NCI-H2107 treated with DMSO at 0.1 percent for 48 hours (cell line): ENCODE results near the gene HOXB5.

Source experiments
- DNase-seq: peaks from one replicate; lab custom pipeline; 2025; ENCODE audit not compliant: unreplicated experiment; lab: John Stamatoyannopoulos, UW

The HOXB5 gene

DNA sequence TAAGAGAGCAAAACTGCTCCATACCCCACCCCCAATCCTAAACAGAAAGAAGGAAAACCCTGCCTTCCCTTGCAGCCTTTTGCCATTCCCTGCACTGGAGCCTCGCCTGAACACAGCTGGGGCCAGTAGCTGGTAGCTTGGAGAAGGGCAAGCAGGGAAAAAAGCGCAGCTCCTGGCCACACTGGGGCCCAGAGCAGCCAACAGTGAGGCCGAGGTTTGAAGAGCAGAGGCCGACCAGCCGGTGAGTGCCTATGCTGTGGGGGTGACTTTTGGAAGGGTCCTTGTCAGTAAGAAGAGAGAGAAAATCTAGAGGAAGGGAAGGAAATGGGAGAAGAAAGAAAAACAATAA lies 35.8 kb upstream of the HOXB5 start:
- no peak for DNase-seq

DNA sequence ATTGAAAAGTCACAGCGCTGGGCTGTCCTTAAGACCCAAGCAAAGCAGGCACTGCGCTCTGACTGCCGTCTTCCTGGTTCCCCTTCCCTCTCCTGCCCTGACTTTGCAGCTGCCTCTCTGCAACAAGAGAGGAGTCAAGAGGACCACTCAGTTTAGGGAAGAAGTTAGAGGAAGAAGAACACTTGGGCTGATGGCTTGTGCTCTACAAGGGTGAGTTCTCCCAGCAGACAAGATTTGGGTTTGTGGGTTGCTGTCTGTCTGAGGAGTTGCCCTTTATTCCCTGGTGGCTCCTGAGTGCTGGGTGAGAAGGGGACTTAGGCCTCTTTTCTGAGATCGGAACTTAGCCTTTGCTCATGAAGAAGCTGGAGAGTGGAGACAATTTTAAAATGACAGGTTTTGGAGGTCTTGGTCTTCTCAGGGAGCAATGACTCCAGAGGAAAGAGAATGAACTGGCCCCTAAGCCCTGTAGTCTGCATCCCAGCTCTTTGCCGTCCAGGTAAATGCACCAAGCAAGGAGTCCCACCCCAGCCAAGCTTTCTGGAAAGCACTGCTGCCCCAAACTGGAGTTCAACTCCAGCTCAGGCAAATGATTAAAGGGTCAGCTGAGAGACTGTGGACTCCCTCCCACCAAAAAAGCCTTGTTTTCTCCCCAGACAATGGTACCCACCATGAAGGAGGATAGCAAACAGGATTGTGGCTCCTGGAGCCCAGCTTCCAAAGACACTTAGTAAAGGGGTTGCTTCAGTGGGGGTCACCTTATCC lies 35.3 kb upstream of the HOXB5 start:
- DNase-seq = no peak

DNA sequence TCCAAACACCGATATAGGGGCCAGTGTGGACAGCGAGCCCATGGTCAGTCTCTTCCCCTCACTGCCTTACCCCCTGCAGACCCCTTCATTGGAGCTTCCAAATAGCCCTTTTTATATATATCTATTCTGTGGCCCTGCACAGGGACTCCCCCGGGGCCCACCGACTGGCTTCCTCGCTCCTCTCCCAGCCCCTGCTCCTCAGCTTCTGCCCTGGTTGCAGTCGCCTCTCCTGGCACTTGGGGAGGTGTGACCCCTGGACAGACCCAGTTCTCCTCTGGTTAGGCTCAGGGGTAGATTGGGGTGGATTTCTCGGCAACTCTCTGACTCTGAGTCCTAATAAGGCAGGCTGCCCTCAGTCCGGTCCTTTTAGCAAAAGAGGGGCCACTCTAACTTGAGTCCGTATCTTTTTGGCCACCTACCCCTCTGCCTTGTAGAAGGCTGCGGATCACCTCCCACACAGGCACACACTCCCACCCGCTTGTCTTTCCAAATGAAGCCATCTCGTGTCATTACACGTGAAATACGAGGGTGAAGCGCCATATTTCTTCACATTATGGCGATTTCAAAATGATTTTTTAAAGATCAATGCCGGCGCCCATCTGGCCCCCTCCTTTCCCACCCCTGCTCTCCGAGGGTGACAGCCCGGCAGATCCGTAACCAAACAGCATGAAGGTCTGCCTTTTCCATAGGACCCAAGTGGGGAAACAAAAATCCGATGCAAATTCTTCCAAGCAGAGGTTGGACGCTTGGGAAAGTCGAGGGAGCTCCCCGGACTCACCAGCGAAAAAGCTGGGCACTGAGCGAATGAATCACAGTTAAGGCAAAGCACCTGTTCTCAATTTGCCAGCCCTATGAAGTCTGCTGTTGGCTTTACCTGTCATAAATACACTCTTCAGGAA lies 34.3 kb upstream of the HOXB5 start:
- DNase-seq = no peak

DNA sequence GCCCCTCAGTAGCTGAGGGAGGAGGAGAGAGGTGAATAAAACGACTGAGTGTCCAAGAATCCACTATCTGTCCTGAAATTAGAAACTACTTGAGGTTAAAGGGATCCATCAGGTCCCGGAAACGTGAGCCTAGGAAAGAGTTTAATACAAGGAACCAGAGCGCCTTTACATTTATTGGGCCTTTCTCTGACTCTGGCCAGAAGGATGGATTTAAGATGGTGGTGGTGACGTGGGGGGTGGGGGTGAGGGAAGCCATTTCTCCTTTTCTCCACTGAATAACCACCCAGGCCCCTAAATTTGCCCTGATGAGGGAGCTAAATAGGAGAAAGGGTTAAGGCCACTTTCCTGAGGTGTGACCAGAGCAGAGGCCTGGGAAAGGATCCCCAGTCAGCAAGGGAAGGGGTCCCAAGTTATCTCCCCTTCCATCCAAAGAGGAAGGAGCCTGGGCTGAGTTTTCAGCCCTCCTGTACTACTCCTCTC lies 33.6 kb upstream of the HOXB5 start:
- DNase-seq = no peak

DNA sequence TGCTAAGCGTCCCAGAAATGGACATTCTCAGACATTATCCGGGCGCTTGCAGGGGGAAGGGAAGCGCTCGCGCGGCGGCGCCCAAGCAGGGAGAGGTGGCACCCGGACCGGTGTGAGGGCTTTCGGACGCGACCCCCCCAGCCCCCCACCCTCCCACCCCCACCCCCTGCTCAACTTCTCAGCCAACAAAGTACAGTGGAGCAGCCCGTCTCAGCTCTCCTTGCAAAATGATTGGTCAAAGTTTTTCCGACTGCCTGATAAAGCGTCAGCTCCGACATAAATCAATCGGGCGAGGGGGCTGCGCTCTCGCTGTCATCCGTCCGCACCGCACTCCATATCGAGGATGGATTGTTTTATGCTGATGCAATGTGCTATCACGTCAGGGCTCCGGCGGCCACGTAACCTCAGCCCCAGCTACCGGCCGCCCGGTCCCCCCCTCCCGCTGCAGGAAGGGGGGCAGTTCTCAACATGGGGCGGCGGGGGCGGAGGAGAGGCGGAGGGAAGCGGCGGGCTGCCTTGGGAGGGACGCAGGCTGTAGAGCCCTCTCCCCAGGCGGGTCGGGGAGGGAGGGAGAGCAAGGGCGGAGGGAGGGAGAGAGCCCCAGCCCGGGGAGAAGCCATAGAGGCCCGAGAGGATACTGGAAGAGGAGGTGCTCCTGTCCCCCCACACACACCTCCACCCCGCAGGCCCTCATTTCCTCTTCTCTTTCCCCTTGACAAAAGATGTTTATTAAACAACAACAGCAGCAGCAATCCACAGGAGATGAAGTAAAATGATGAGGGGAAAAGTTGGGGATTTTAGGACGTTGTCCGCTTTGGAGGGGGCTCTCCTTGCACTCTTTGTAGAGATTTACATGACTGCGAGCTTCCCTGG lies 32.9 kb upstream of the HOXB5 start, which contains the start of gene HOXB9:
Gene HOXB9, minus strand, starts transcription at position 114 of the 873 bp plus-strand sequence. Its CDS starts 89 bp downstream, at position 25.
- no peak for DNase-seq

DNA sequence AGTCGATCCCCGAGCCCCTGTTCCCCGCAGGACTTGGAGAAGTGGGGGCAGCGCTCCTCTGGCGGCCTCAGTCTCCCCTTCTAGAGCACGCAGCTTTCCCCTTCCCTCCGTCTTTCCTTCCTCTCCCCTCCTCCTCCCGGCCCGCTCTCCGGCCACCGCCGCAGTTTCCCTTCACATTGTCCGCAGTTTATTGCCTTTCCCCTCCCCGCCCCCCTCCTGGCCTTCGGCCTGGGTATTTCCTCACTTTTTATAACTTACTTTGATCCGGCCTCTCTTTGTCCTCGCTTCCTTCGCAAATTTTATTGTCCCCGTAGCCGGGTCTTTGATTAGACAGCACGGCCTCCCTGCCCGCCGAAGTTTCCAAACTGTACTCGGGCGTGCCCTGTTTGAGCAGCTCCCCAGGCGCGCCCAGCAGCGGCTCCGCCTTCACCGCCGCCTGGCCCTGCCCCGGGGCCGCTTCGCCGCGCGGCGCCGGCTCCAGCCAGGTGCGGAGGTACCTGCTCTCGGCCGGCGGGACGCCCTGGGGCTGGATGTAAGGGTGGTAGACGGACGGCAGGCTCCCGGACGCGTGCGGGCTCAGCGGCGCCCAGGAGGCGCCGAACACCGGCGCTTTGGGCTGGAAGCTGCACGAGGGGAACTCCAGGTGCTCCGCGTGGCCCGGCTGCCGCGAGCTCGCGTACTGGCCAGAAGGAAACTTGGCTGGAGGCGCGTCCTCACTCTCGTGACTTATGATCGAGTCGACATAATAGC lies 32.1 kb upstream of the HOXB5 start:
- DNase-seq = no peak

DNA sequence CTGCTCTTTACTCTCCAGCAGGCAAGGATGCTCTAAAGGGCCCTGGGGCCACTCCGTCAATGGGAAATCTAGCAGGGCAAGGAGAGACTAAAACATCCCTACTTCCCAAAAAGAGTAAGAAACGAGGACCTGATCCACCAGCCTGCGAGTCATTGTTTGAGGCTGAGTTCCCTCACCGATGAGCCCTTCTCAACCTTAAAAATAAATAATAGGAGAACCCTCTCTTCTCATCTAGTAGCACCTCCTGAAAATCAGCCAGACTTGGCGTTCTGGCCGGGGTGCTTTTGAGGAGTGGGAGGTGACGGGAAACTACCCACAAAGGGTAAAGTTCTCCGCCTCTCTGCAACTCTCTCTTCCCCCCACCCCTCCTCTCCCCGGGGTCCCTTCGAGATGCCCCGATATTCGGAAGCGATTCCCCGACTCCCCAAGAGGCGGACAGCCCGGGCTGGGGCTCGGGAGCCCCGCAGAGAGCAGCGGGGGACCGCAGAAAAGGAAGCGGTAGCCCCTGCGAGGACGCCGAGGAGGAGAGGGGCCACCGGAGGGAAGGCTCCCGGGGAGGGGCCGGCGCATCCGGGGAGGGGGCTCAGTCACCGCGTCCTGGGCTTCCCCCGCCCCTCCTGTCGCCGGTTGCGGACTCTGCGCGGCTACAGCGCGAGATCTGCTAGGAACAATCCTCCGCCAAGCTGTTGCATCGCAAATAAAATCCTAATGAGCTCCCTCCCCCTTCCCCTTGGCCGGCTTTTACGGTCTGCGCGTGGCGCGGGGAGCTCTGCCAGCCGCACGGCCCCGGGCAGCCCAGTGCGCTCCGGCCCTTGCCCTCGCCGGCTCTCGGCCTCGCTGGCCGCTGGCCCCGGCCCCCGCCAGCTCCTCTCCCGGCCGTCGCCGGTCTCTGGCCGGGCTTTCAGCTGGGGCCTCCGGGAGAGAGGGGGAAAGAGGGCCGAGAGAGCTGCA lies 31.2 kb upstream of the HOXB5 start:
- DNase-seq = no peak

DNA sequence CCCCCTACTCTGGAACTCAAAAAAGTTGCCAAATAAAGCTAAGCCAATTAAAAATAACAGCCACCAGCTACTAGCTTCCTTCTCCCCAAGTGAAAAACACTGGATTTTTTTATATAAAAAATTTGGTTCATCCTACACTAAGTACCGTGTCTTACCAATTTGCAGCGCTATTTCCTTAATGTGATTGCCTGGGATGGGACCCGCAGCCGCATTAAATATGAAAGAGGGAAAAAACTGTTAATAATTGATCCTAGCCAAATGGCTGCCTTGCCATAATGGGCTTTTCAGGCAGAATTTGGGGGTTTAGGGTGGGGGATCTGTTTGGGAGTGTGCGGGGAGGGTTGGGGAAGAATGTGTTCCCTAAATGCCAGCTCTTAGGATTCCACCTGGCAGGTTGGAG lies 30.5 kb upstream of the HOXB5 start:
- no peak for DNase-seq

DNA sequence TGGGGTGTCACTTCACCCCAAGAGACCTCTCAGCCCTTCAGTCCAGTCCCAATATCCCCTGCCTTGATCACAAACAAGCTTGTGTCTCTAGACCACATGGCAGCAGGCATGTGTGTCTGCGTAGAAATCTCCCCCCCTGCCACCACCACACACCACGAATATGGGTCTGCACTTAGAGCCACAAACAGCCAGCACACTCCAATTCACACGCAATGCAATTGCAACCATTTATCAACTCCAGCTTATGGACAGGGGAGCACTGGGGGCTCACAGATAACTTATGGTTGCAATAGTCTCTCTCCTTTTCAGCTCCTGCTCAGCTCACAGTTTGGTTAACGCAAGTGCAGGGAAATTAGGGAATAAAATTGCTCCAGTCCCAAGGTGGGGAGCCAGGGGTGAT lies 30.0 kb upstream of the HOXB5 start:
- no peak for DNase-seq

DNA sequence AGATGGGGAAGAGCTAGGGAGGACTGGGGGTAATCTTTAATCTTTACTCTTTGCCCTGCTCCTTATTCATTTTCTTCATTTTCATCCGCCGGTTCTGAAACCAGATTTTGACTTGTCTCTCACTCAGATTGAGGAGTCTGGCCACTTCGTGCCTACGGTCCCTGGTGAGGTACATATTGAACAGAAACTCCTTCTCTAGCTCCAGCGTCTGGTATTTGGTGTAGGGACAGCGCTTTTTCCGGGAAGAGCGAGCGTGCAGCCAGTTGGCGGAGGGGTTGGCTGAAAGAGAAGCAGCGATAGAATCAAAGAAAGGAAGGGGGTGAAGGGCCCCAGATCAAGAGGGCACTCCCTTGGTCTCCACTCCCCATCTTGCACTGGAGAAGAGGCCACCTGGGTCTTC lies 29.3 kb upstream of the HOXB5 start:
- DNase-seq = no peak

DNA sequence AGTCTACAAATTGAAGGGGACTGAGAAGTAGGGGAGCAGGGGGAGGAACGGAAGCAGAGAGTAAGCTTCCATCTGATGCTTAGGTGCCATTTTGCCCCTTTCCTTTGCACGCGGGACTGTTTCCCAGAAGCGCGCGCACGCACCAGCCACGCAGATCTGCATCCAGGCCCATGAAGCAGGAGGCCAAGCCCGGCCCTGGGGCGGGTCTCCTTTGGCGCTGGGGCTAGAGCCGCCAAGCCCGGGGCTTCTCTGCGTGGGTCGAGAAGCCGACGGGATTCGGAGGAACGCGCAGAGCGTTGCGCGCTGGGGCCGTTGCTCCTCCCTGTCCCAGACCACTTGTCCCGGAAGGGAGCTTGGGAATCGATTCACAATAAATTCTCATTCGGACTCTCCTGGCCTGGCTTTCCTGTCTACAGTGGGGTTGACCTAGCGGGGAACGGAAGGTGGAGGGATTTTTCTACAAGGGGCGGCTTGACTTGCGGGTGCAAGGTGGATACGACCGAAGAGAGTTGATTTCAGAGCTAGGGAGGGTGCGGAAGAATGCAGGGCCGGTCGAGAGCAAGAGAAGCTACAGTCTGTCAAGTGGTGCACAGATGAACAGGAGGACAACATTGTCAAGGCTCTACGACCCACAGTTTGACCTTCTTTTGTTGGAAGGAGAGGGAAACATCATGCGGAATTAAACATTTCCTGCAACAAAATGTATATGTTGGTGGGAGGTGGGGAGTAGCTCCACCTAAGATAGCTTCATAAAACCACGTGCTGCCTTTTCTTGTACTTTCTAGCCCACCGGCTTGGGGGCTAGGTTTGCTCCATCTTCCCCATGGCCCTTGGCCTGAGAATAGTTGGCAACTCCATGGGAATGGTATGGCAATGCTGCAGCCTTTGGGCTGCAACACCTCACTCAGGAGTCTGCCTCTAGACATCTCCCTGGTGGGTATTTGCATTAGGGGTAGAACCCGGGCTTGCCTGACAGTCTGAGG lies 28.1 kb upstream of the HOXB5 start:
- DNase-seq = no peak

DNA sequence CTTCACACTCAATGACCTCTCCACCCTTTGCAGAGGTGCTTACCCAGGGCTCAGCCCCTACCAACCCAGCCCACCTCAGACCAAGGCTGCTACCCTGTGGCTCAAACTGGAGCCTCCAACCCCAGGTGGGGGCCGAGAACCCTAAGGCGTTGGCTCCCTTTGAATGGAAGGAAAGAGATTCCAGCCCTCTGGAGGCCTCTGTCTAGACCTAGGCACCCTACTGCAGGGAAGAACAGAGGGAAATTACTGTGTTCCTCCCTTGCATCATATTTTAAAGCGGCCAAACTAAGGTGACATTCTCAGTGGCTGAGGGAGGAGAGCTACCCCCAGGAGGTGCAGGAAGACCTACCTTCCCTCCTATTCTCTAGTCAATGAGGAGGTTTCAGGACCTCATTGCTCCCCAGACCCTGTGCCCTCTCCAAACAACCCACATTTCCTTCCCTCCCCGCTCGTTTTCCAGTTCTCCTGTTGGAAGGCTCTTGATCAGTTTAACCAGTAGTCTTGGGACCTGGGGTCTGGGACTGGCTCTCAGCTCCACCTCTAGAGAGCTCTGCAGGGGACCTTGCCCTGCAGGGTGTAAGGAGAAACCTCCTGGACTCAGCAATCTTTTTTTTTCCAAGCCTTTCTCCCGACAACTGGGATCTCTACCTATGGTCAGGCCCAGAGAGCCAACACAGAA lies 27.0 kb upstream of the HOXB5 start:
- DNase-seq = no peak

DNA sequence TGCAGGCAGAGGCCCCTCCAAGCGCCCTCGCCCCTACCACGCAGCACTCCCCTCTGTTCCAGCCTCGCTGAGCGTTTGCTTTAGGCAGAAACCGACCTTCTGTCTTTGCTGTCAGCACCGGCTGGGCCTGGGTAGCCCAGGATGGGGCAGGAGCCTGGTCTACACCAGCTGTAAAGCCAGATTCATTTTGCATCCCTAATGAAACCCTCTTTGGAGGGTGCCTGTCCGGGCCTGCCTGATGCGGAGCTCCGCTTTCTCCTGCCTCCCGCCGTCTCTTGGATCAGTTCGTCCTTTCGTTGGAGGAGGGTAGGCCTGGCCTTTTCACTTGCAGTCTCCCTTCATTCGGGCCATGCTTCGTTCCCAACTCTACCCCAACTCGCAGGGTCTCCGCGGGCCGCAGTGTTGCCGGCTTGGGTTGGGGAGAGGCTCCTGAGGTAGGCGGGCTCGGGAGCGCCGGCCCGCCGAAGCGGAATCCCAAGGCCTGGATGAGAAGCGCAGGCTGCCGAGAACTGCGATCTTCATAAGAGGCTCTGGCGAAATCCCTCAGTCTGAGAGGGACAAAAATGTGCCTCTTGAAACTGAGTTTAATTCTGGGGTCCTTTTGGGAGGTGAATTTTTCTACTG lies 26.4 kb upstream of the HOXB5 start:
- DNase-seq = no peak

DNA sequence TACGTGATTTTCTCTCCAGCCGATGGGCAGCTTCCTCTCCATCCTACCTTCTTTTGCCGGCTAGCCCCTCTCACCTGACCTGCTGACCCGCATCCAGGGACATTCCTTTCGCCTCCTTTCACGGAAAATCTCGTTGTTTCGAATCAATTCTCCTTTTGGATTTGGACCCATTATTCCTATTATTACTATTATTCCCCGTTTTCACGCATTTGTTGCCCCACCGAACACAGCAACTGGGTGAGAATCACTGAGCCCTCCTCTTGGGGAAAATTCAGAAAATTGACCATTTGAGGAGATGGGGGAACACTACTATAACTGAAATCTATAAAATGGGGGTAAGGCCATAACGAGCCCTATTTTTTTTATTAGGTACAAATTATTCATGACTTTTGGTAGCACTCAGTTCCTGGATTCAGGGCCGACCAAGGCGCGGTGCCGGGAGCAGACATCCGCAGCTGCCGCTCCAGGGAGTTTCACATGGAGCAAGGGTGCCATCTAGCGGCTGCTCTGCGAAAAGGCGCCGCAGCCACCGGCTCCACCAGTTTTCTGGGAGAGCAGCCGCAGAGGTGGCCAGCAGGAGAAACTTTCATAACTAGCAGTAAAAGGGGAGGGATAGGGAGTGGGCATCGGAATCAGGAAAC lies 24.8 kb upstream of the HOXB5 start:
- peak; percentile 75 for DNase-seq

DNA sequence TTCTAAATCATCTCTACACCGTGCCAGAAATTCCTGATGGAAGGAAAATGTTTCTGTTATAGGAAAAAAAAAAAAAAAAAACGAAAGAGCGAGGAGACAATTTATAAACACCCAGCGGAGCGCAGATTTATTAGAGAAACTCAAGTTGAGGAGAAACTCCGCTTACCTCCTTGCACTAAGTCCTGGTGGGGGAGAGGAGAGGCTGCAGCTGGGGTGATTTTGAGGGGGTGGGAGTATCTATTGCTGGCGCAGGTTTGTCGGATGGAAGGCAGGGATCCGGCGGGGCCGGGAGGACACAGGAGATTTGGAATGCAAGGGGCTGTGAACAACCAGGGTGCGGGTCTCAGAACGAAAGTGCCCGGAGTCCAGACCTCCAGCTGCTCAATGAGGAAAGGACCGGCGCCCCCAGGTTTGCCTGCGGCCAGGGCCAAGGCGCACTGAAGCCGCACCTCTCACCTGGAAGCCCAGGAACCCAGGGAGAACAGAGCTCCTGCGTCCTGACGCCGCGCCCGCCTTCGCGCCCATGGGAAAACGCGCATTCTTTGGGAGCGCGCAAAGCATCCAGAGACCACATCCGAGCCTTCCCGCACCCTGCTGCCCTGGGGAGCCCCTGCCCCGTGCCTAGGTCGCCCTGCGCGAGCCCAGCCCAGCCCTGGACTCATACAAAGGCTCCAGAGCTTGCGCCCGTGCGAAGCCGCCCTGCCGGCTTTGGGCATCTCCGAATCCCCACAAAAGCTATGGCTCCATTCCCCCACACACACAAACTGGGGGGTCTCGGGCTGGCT lies 24.1 kb upstream of the HOXB5 start:
- no peak for DNase-seq
